ENCODE data around the gene SLC16A5. TPM values are rescaled to one million over a fixed set of nuclear protein-coding genes. Genes with fewer than 3 reads are reported as not detected.

The SLC16A5 gene
- total RNA-seq, 1 experiment from 2014 or later, result 33.8 TPM

- no TSS peak for BruUV-seq (replicated peaks)
- Histone ChIP-seq H3K4me1 (no peaks in the 10 kb centered on the region), H3K36me3 (ENCODE audit: control insufficient read depth, insufficient read depth, low read length) (peaks cover 4% of the 10 kb centered on the region), H3K9me3 (no peaks in the 10 kb centered on the region), H3K4me3 (ENCODE audit: low read depth, low read length) (no peak overlapping the region), H3K27me3 (replicated peaks; ENCODE audit: control insufficient read depth, insufficient read depth, low read length) (no peaks in the 10 kb centered on the region)
- TF ChIP-seq CTCF (IDR thresholded peaks at IDR 0.05; ENCODE audit: insufficient read depth in 1 of 2, low read depth in 1 of 2, low read length in 1 of 2, severe bottlenecking in 1 of 2, unreplicated experiment in 1 of 2), result no peak
- intact Hi-C loops (cut with micrococcal nuclease; ENCODE audit: unreplicated experiment), result no loop called here
- H3K4me3 Mint-ChIP-seq (ENCODE audit: unreplicated experiment), result no peak overlapping the region
- H3K4me1 Mint-ChIP-seq (ENCODE audit: low read depth, unreplicated experiment), result no peaks in the 10 kb centered on the region
- no peak overlapping the region for H3K27ac Mint-ChIP-seq (ENCODE audit: unreplicated experiment)
- CTCF ChIA-PET, result interaction anchor here (0.5 kb wide), 1 partner anchor 233 kb away, joined by 5 read pairs; no protein-coding TSS in a partner anchor
- H3K9me3 Mint-ChIP-seq (ENCODE audit: unreplicated experiment), result no peaks in the 10 kb centered on the region
- no peaks in the 10 kb centered on the region for H3K27me3 Mint-ChIP-seq (ENCODE audit: insufficient read depth, unreplicated experiment)
- peaks cover 95% of the 10 kb centered on the region for H3K36me3 Mint-ChIP-seq (ENCODE audit: insufficient read depth, unreplicated experiment)
- DNase-seq, result no peak
- POLR2A ChIA-PET, result no interaction called here
Measured at GRCh38 chr17:75142236-75142971, 54.6 kb downstream of the SLC16A5 start.

- peak in 1 of 2 experiments; percentile 7 for DNase-seq
- H3K4me3 ChIP-seq (ENCODE audit: low read depth, low read length), result no peak overlapping the region
- Mint-ChIP-seq H3K9me3 (ENCODE audit: unreplicated experiment) (no peaks in the 10 kb centered on the region), H3K4me3 (ENCODE audit: unreplicated experiment) (no peak overlapping the region), H3K36me3 (ENCODE audit: insufficient read depth, unreplicated experiment) (peaks cover 97% of the 10 kb centered on the region), H3K27ac (ENCODE audit: unreplicated experiment) (no peak overlapping the region), H3K4me1 (ENCODE audit: low read depth, unreplicated experiment) (peaks cover 6% of the 10 kb centered on the region), H3K27me3 (ENCODE audit: insufficient read depth, unreplicated experiment) (no peaks in the 10 kb centered on the region)
- CTCF ChIA-PET, result interaction anchor here (0.6 to 1.1 kb wide), 4 partner anchors 17 to 76 kb away, joined by 4 to 12 read pairs (median 6); no protein-coding TSS in a partner anchor
- H3K27me3 ChIP-seq (replicated peaks; ENCODE audit: control insufficient read depth, insufficient read depth, low read length), result no peaks in the 10 kb centered on the region
- no peak for TF ChIP-seq CTCF (IDR thresholded peaks at IDR 0.05; ENCODE audit: insufficient read depth in 1 of 2, low read depth in 1 of 2, low read length in 1 of 2, severe bottlenecking in 1 of 2, unreplicated experiment in 1 of 2)
- no peaks in the 10 kb centered on the region for H3K9me3 ChIP-seq
- POLR2A ChIA-PET, result interaction anchor here (0.6 to 0.7 kb wide), 2 partner anchors 10 to 25 kb away, joined by 4 to 9 read pairs; partner anchors contain the start of gene JPT1
- peaks cover 5% of the 10 kb centered on the region for H3K36me3 ChIP-seq (ENCODE audit: control insufficient read depth, insufficient read depth, low read length)
- intact Hi-C loops (cut with micrococcal nuclease; ENCODE audit: unreplicated experiment), result no loop called here
- H3K4me1 ChIP-seq, result no peaks in the 10 kb centered on the region
- BruUV-seq (replicated peaks), result no TSS peak
Measured at GRCh38 chr17:75144816-75145512, 57.2 kb downstream of the SLC16A5 start.

- no peaks in the 10 kb centered on the region for H3K4me1 ChIP-seq
- peaks cover 93% of the 10 kb centered on the region for H3K36me3 Mint-ChIP-seq (ENCODE audit: insufficient read depth, unreplicated experiment)
Measured at GRCh38 chr17:75146592-75146991, 58.8 kb downstream of the SLC16A5 start.

More at GRCh38 chr17:75146592-75146991, 58.8 kb downstream of the SLC16A5 start:
- no peak for DNase-seq
- H3K27ac Mint-ChIP-seq (ENCODE audit: unreplicated experiment), result no peak overlapping the region
- ChIA-PET CTCF (no interaction called here), POLR2A (no interaction called here)
- no peaks in the 10 kb centered on the region for H3K27me3 ChIP-seq (replicated peaks; ENCODE audit: control insufficient read depth, insufficient read depth, low read length)
- H3K4me3 ChIP-seq (ENCODE audit: low read depth, low read length), result no peak overlapping the region
- no peak overlapping the region for H3K4me3 Mint-ChIP-seq (ENCODE audit: unreplicated experiment)
- H3K4me1 Mint-ChIP-seq (ENCODE audit: low read depth, unreplicated experiment), result peaks cover 7% of the 10 kb centered on the region
- no peaks in the 10 kb centered on the region for H3K9me3 Mint-ChIP-seq (ENCODE audit: unreplicated experiment)
- no peaks in the 10 kb centered on the region for H3K27me3 Mint-ChIP-seq (ENCODE audit: insufficient read depth, unreplicated experiment)
- H3K36me3 ChIP-seq (ENCODE audit: control insufficient read depth, insufficient read depth, low read length), result peaks cover 5% of the 10 kb centered on the region
- no peak for TF ChIP-seq CTCF (IDR thresholded peaks at IDR 0.05; ENCODE audit: insufficient read depth in 1 of 2, low read depth in 1 of 2, low read length in 1 of 2, severe bottlenecking in 1 of 2, unreplicated experiment in 1 of 2)
- BruUV-seq (replicated peaks), result no TSS peak
- intact Hi-C loops (cut with micrococcal nuclease; ENCODE audit: unreplicated experiment), result no loop called here
- no peaks in the 10 kb centered on the region for H3K9me3 ChIP-seq

Measured in Caco-2 (cell line).